Lower lobe of right lung (tissue), 2 donors: ENCODE data around the gene LNPEP. TPM values are rescaled to one million over a fixed set of nuclear protein-coding genes. Genes with fewer than 3 reads are reported as not detected.

Experiments
- ATAC-seq, 2 donors: fragments of 200-7000 bp; cut with Tn5 transposase; one replicate each; pipeline ENCODE4 v1.9.1; 2020 to 2022; ENCODE audit warnings: mild to moderate bottlenecking in 2 of 2, moderate library complexity in 2 of 2
- DNase-seq: peaks from one replicate; pipeline ENCODE4 v3.0.0-alpha.2; 2020
- H3K27ac ChIP-seq: fragments of 200-600 bp; one replicate; pipeline ENCODE4 v1.8.0; 2022
- H3K27me3 ChIP-seq: fragments of 200-600 bp; one replicate; pipeline ENCODE4 v1.8.0; 2022; ENCODE audit warnings: low read depth
- H3K36me3 ChIP-seq: fragments of 200-600 bp; one replicate; pipeline ENCODE4 v1.8.0; 2022; ENCODE audit warnings: mild to moderate bottlenecking
- H3K4me1 ChIP-seq: fragments of 200-600 bp; one replicate; pipeline ENCODE4 v1.8.0; 2022
- H3K4me3 ChIP-seq: fragments of 200-600 bp; one replicate; pipeline ENCODE4 v1.8.0; 2022; ENCODE audit warnings: mild to moderate bottlenecking
- H3K9me3 ChIP-seq: fragments of 200-600 bp; one replicate; pipeline ENCODE4 v1.8.0; 2022
- intact Hi-C: fragments of 100-400 bp; cut with DNase I; formaldehyde crosslinking; loops from one replicate; pipeline ENCODE4 v1.11.0; 2022
- total RNA-seq: library from RNA; stranded (reverse); fragmentation: NEBNext Ultra II Directional; extraction: Animal tissue kit (Norgen Biotek cat#: 25700); gene quantifications from one replicate; pipeline ENCODE4 v1.2.1, GENCODE V29; 2021
- TF ChIP-seq, protein P1 (sequence below): fragments of 200-600 bp; IDR thresholded peaks from one replicate; pipeline ENCODE4 v1.8.0; 2022; ENCODE audit warnings: antibody characterized with exemption, mild to moderate bottlenecking
- donor health status: DM: no; HTN: yes; CAD: no; lungs with severe emphysema.

The LNPEP gene
- total RNA-seq, 1 donor from 2014 or later = 59.6 TPM

DNA sequence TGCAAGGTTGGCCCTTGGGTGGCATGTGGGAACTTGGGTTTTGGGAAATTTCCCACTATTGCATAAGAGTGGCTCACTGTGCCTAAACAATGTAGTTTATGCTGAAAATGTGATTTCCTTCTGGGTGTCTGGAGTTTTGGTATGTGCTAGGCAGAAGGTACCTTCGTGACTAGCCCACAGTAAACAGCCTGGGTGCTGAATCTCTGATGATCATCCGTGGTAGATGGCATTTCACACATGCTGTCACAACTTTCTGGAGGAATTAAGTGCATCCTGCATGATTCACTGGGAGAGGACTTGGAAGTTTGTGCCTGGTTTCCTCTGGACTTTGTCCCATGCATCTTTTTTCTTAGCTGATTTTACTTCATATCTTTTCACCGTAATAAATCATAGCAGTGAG, 64.5 kb downstream of the LNPEP start:
- ATAC-seq (no peak), DNase-seq (no peak)
- intact Hi-C loops = no loop called here
- TF ChIP-seq, protein P1, sequence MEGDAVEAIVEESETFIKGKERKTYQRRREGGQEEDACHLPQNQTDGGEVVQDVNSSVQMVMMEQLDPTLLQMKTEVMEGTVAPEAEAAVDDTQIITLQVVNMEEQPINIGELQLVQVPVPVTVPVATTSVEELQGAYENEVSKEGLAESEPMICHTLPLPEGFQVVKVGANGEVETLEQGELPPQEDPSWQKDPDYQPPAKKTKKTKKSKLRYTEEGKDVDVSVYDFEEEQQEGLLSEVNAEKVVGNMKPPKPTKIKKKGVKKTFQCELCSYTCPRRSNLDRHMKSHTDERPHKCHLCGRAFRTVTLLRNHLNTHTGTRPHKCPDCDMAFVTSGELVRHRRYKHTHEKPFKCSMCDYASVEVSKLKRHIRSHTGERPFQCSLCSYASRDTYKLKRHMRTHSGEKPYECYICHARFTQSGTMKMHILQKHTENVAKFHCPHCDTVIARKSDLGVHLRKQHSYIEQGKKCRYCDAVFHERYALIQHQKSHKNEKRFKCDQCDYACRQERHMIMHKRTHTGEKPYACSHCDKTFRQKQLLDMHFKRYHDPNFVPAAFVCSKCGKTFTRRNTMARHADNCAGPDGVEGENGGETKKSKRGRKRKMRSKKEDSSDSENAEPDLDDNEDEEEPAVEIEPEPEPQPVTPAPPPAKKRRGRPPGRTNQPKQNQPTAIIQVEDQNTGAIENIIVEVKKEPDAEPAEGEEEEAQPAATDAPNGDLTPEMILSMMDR = no peak
- Histone ChIP-seq H3K27ac (no peak overlapping the region), H3K36me3 (peaks cover 61% of the 10 kb centered on the region), H3K9me3 (no peaks in the 10 kb centered on the region), H3K4me1 (no peaks in the 10 kb centered on the region), H3K27me3 (no peaks in the 10 kb centered on the region), H3K4me3 (no peak overlapping the region)

DNA sequence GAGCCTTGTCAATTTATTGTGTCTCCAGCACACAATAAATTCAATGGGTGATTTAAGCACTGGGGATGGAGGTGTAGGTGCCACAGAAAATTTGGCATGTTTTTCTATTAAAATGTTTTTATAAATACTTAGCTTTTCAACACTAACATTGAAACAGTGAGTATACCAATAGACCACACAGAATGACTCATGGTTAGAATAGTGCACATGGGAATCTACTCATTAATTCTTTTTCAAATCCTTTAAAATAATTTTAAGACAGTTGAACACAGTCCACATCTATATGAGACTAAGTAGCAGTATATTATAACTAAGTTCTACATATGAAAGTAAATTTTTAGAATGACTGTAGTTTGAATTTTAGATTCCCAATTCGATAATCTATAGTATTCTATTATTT, 67.1 kb downstream of the LNPEP start:
- no peaks in the 10 kb centered on the region for H3K4me1 ChIP-seq
- intact Hi-C loops = no loop called here
- no peak overlapping the region for H3K27ac ChIP-seq
- TF ChIP-seq, protein P1 = no peak
- no peak overlapping the region for H3K4me3 ChIP-seq
- H3K27me3 ChIP-seq = no peaks in the 10 kb centered on the region
- no peaks in the 10 kb centered on the region for H3K9me3 ChIP-seq
- H3K36me3 ChIP-seq = peaks cover 75% of the 10 kb centered on the region
- ATAC-seq = no peak
- DNase-seq = no peak

DNA sequence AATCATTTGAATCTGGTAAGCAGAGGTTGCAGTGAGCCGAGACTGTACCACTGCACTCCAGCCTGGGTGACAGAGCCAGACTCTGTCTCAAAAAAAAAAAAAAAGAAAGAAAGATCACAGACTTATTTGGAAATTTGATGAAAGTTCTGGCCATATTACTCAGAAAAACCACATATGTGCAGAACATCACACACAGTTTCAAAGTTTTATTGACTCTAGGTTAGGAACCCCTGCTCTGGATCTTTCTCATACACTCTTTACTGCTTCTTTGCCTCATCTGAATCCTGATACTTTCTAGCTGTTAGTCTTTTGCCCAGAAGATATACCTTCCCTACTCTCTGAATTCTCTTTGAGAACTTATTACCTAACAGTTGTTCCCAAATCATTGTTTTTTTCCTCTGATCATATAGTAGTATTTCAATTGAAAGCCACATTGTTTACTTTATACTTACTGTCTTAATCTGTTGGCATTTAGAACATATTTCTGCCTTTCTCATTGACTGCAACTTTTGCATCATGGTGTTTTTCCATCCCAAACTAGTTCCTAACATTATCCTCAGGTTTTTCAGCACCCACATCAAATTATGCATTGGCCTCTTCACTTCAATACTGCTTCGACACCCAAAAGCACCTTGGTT, 68.7 kb downstream of the LNPEP start:
- no peak for ATAC-seq
- Histone ChIP-seq H3K9me3 (no peaks in the 10 kb centered on the region), H3K36me3 (peaks cover 62% of the 10 kb centered on the region), H3K4me3 (no peak overlapping the region), H3K27ac (no peak overlapping the region), H3K27me3 (no peaks in the 10 kb centered on the region), H3K4me1 (peaks cover 8% of the 10 kb centered on the region)
- TF ChIP-seq, protein P1 = no peak
- no peak for DNase-seq
- intact Hi-C loops = no loop called here

DNA sequence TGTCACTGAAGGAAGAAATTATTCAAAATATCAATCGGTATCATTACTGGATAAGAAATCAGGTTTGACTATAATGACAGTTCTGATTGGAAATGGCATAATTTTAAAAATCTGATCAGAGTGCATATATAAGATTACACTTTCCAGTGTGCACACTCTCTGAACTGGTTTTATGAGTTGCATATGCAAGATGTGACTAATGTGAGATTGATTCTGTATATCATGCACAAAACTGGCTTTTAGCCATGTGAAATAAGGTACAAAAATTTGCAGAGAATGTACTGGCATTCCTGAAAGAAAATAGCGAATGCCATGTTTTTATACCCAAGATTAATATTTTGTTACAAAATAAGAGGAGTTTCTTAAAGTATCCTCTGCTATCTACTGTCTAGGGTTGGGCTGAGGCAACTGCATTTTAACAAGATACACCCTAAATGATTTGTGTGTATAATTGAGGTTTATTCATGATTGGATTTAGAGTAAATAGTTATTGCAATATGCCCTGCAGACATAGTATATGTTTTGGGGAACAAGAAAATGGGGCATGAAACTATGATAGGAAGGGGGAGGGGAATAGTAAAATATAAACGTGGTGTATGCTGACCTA, 70.7 kb downstream of the LNPEP start:
- H3K36me3 ChIP-seq = peaks cover 56% of the 10 kb centered on the region
- intact Hi-C loops = no loop called here
- TF ChIP-seq, protein P1 = no peak

DNA sequence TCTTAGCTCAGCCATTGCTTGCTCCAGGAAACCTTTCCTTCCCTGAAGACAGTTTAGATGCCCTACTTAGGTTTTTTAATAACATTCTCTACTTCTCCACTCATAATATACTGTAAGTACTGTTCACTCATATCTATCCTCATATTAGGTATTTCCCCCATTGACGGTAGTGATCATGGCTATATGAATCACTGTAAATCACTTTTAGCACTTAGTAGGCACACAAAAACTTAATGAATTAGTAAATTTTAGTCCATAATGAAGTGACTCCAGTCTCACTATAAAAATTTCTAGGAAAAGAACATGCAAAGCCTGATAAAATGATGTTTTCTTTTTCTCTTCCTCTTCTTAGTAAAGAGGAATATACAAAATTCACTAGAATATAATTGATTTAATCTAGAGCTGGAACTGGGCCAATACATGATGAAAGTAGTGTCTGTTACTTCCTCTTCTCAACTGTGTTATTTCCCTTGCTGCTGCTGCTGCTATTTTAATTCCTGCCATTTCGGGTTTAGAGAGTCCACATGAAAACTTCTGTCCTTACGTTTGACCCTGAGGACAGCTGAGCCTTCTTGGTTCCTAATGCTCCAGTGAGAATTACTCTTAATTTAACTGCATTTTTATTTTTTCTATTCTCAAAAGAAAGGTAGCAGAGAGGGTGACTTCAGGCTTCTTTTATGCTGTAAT, 73.5 kb downstream of the LNPEP start:
- peaks cover 11% of the 10 kb centered on the region for H3K4me1 ChIP-seq
- H3K36me3 ChIP-seq = peaks cover 42% of the 10 kb centered on the region
- ATAC-seq = peak; percentile 41 to 56
- TF ChIP-seq, protein P1 = no peak
- H3K4me3 ChIP-seq = no peak overlapping the region
- no peaks in the 10 kb centered on the region for H3K27me3 ChIP-seq
- H3K27ac ChIP-seq = no peak overlapping the region
- no peak for DNase-seq
- intact Hi-C loops = no loop called here
- H3K9me3 ChIP-seq = no peaks in the 10 kb centered on the region

More for the DNA sequence above, 70.7 kb downstream of the LNPEP start:
- DNase-seq (no peak), ATAC-seq (no peak)
- Histone ChIP-seq H3K4me1 (peaks cover 11% of the 10 kb centered on the region), H3K27ac (no peak overlapping the region), H3K27me3 (no peaks in the 10 kb centered on the region), H3K4me3 (no peak overlapping the region), H3K9me3 (no peaks in the 10 kb centered on the region)
